SU-DHL-6 (cell line): ENCODE results near the gene SIPA1.
A peak's percentile ranks its signal among the peaks of the same experiment; 100 is the strongest.
"Not testable (repeated sequence)": the region's sequence is repeated elsewhere in the genome, so short reads cannot be mapped to it uniquely, and the experiment has no call there.

Experiments
- H2AFZ ChIP-seq: fragments of 200-600 bp; sonication (generic); 2 replicates; pipeline ENCODE4 v1.6.1; 2014; ENCODE audit warnings: low read depth, mild to moderate bottlenecking, moderate library complexity, mixed read lengths, antibody characterized with exemption, low read length; ENCODE audit not compliant: severe bottlenecking
- H3F3A ChIP-seq: fragments of 200-600 bp; shearing (Covaris generic); 2 replicates; pipeline ENCODE4 v1.6.0; 2016; ENCODE audit warnings: antibody characterized with exemption, mild to moderate bottlenecking; ENCODE audit not compliant: insufficient read depth
- H3K27ac ChIP-seq: fragments of 200-600 bp; sonication (generic); 2 replicates; pipeline ENCODE4 v1.5.1; 2016; ENCODE audit warnings: low read depth, mild to moderate bottlenecking, low read length, moderate library complexity, mixed read lengths
- H3K27me3 ChIP-seq: fragments of 200-600 bp; sonication (generic), shearing (Covaris generic); 2 replicates; pipeline ENCODE4 v1.6.0; 2014; ENCODE audit warnings: mild to moderate bottlenecking, low read length
- H3K36me3 ChIP-seq: fragments of 200-600 bp; sonication (generic); 2 replicates; pipeline ENCODE4 v1.6.1; 2014; ENCODE audit warnings: mild to moderate bottlenecking, low read length, mixed read lengths
- H3K4me2 ChIP-seq: fragments of 300-600, 200-600 bp; shearing (Covaris generic), sonication (generic); 2 replicates; pipeline ENCODE4 v1.6.0; 2014; ENCODE audit warnings: low read length, low read depth, mild to moderate bottlenecking; ENCODE audit not compliant: poor library complexity, severe bottlenecking
- H3K4me3 ChIP-seq: fragments of 200-600 bp; sonication (generic); 2 replicates; pipeline ENCODE4 v1.5.1; 2014; ENCODE audit warnings: antibody characterized with exemption, low read length, mild to moderate bottlenecking, mixed read lengths; ENCODE audit not compliant: insufficient read depth, poor library complexity, severe bottlenecking
- H3K79me2 ChIP-seq: fragments of 200-600 bp; sonication (generic); 2 replicates; pipeline ENCODE4 v1.6.1; 2014; ENCODE audit warnings: mild to moderate bottlenecking, low read length, moderate library complexity; ENCODE audit not compliant: insufficient read depth
- H3K9ac ChIP-seq: fragments of 200-600 bp; sonication (generic); 2 replicates; pipeline ENCODE4 v1.7.0; 2014; ENCODE audit warnings: mild to moderate bottlenecking, low read length
- H3K9me2 ChIP-seq: fragments of 200-600 bp; sonication (generic); replicated peaks from 2 replicates; pipeline ENCODE4 v1.6.1; 2014; ENCODE audit warnings: low read length; ENCODE audit not compliant: insufficient read depth
- H3K9me3 ChIP-seq: fragments of 200-600 bp; sonication (generic); 2 replicates; pipeline ENCODE4 v1.6.1; 2014; ENCODE audit warnings: low read length, mixed read lengths; ENCODE audit not compliant: insufficient read depth
- H4K20me1 ChIP-seq: fragments of 200-600 bp; sonication (generic); 2 replicates; pipeline ENCODE4 v1.6.1; 2014; ENCODE audit warnings: low read depth, mild to moderate bottlenecking, antibody characterized with exemption, low read length, moderate library complexity, mixed read lengths
- EZH2phosphoT487 ChIP-seq: fragments of 200-600 bp; sonication (generic), shearing (Covaris generic); conservative IDR thresholded peaks from 2 replicates; pipeline ENCODE4 v1.6.1; 2018; ENCODE audit warnings: mild to moderate bottlenecking, antibody characterized with exemption, low read length, moderate library complexity, mixed read lengths
- TF ChIP-seq, protein P1 (sequence below): fragments of 200-600 bp; sonication (generic); IDR thresholded peaks from one replicate; pipeline ENCODE4 v1.5.1; 2017; ENCODE audit warnings: antibody characterized with exemption, mild to moderate bottlenecking, low read length, moderate library complexity; ENCODE audit not compliant: insufficient read depth, poor library complexity, severe bottlenecking

The SIPA1 gene

GRCh38 chr11:65634905-65635731, 2.8 kb upstream of the SIPA1 start:
- H3K9me2 ChIP-seq: no peaks in the 10 kb centered on the region
- peaks cover 23% of the 10 kb centered on the region for H3F3A ChIP-seq
- no peak overlapping the region for H3K9ac ChIP-seq
- no peak overlapping the region for H2AFZ ChIP-seq
- no peak for TF ChIP-seq EZH2phosphoT487
- TF ChIP-seq, protein P1, sequence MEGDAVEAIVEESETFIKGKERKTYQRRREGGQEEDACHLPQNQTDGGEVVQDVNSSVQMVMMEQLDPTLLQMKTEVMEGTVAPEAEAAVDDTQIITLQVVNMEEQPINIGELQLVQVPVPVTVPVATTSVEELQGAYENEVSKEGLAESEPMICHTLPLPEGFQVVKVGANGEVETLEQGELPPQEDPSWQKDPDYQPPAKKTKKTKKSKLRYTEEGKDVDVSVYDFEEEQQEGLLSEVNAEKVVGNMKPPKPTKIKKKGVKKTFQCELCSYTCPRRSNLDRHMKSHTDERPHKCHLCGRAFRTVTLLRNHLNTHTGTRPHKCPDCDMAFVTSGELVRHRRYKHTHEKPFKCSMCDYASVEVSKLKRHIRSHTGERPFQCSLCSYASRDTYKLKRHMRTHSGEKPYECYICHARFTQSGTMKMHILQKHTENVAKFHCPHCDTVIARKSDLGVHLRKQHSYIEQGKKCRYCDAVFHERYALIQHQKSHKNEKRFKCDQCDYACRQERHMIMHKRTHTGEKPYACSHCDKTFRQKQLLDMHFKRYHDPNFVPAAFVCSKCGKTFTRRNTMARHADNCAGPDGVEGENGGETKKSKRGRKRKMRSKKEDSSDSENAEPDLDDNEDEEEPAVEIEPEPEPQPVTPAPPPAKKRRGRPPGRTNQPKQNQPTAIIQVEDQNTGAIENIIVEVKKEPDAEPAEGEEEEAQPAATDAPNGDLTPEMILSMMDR: no peak
- no peaks in the 10 kb centered on the region for H4K20me1 ChIP-seq
- H3K9me3 ChIP-seq: no peaks in the 10 kb centered on the region
- no peaks in the 10 kb centered on the region for H3K79me2 ChIP-seq
- H3K4me3 ChIP-seq: no peak overlapping the region
- H3K4me2 ChIP-seq: no peak overlapping the region
- no peaks in the 10 kb centered on the region for H3K36me3 ChIP-seq
- H3K27me3 ChIP-seq: no peaks in the 10 kb centered on the region
- H3K27ac ChIP-seq: no peak overlapping the region

- Histone ChIP-seq H3K9ac (no peak overlapping the region), H3K9me3 (no peaks in the 10 kb centered on the region), H3K9me2 (no peaks in the 10 kb centered on the region), H3K79me2 (no peaks in the 10 kb centered on the region), H3K27me3 (no peaks in the 10 kb centered on the region), H3K27ac (no peak overlapping the region), H2AFZ (no peak overlapping the region), H3K4me2 (no peak overlapping the region), H3K4me3 (no peak overlapping the region), H3F3A (peaks cover 23% of the 10 kb centered on the region), H3K36me3 (no peaks in the 10 kb centered on the region), H4K20me1 (no peaks in the 10 kb centered on the region)
- TF ChIP-seq EZH2phosphoT487: no peak
- TF ChIP-seq, protein P1: no peak
Measured at GRCh38 chr11:65636108-65637031, 1.5 kb upstream of the SIPA1 start.

- no peaks in the 10 kb centered on the region for H3K27me3 ChIP-seq
- no peaks in the 10 kb centered on the region for H3K9me2 ChIP-seq
- peak overlapping the region; percentile 90 for H3K27ac ChIP-seq
- H3K36me3 ChIP-seq: no peaks in the 10 kb centered on the region
- no peak for TF ChIP-seq EZH2phosphoT487
- TF ChIP-seq, protein P1: no peak
- no peak overlapping the region for H2AFZ ChIP-seq
- peaks cover 23% of the 10 kb centered on the region for H3F3A ChIP-seq
- H3K9ac ChIP-seq: peak overlapping the region; percentile 76
- H3K9me3 ChIP-seq: no peaks in the 10 kb centered on the region
- H3K4me2 ChIP-seq: no peak overlapping the region
- no peaks in the 10 kb centered on the region for H4K20me1 ChIP-seq
- H3K4me3 ChIP-seq: no peak overlapping the region
- no peaks in the 10 kb centered on the region for H3K79me2 ChIP-seq
Measured at GRCh38 chr11:65637032-65637557, 806 bp upstream of the SIPA1 start.

- not testable (repeated sequence) for H3K36me3 ChIP-seq, H3K9me3 ChIP-seq, H2AFZ ChIP-seq, H3K27me3 ChIP-seq, H4K20me1 ChIP-seq, H3K9me2 ChIP-seq, H3K79me2 ChIP-seq
- Histone ChIP-seq H3K27ac (peak overlapping the region; percentile 90), H3K4me3 (peak overlapping the region; percentile 70), H3F3A (peaks cover 23% of the 10 kb centered on the region), H3K4me2 (peak overlapping the region; percentile 77), H3K9ac (peak overlapping the region; percentile 76)
Measured at GRCh38 chr11:65639228-65639597, 1.3 kb downstream of the SIPA1 start.
